Immature natural killer cell (primary cell): ENCODE results near the gene PRR13. TPM values are rescaled to one million over a fixed set of nuclear protein-coding genes. Genes with fewer than 3 reads are reported as not detected.
"Not testable (repeated sequence)": the region's sequence is repeated elsewhere in the genome, so short reads cannot be mapped to it uniquely, and the experiment has no call there.

Source experiments
- DNase-seq, 3 donors: peaks; one replicate each; pipeline ENCODE4 v3.0.0; 2022; ENCODE audit warnings: mixed read lengths in 1 of 3
- H3K27ac Mint-ChIP-seq, 6 donors: one replicate each; pipeline ENCODE4 v1.8.0; 2020; ENCODE audit warnings: mixed read lengths in 6 of 6, mild to moderate bottlenecking in 5 of 6, inconsistent platforms in 4 of 6, moderate library complexity in 3 of 6
- H3K27me3 Mint-ChIP-seq, 3 donors: one replicate each; pipeline ENCODE4 v1.8.0; 2020 to 2021; ENCODE audit warnings: low read depth in 3 of 3, mild to moderate bottlenecking in 3 of 3, mixed read lengths in 3 of 3, moderate library complexity in 3 of 3, inconsistent platforms in 1 of 3
- H3K36me3 Mint-ChIP-seq, 3 donors: one replicate each; pipeline ENCODE4 v1.8.0; 2020; ENCODE audit warnings: mixed read lengths in 3 of 3, inconsistent platforms in 2 of 3, mild to moderate bottlenecking in 2 of 3
- H3K4me1 Mint-ChIP-seq, 2 donors: one replicate each; pipeline ENCODE4 v1.8.0; 2020; ENCODE audit warnings: inconsistent platforms in 2 of 2, mild to moderate bottlenecking in 2 of 2, mixed read lengths in 2 of 2, moderate library complexity in 1 of 2
- H3K4me3 Mint-ChIP-seq, 5 donors: one replicate each; pipeline ENCODE4 v1.8.0; 2020; ENCODE audit warnings: mild to moderate bottlenecking in 5 of 5, mixed read lengths in 5 of 5, inconsistent platforms in 3 of 5, moderate library complexity in 3 of 5
- H3K9me3 Mint-ChIP-seq, 6 donors: one replicate each; pipeline ENCODE4 v1.8.0; 2020; ENCODE audit warnings: mild to moderate bottlenecking in 6 of 6, mixed read lengths in 6 of 6, inconsistent platforms in 4 of 6, moderate library complexity in 3 of 6
- polyA plus RNA-seq, 3 donors: library from polyadenylated mRNA; unstranded; fragments of 300-500 nt; fragmentation: Illumina TruSeq; gene quantifications; one replicate each; pipeline ENCODE4 v1.2.3, GENCODE V29; 2021

Gene PRR13
- polyA plus RNA-seq, 3 donors from 2014 or later = 527 to 1,019 (median 714) TPM

DNA sequence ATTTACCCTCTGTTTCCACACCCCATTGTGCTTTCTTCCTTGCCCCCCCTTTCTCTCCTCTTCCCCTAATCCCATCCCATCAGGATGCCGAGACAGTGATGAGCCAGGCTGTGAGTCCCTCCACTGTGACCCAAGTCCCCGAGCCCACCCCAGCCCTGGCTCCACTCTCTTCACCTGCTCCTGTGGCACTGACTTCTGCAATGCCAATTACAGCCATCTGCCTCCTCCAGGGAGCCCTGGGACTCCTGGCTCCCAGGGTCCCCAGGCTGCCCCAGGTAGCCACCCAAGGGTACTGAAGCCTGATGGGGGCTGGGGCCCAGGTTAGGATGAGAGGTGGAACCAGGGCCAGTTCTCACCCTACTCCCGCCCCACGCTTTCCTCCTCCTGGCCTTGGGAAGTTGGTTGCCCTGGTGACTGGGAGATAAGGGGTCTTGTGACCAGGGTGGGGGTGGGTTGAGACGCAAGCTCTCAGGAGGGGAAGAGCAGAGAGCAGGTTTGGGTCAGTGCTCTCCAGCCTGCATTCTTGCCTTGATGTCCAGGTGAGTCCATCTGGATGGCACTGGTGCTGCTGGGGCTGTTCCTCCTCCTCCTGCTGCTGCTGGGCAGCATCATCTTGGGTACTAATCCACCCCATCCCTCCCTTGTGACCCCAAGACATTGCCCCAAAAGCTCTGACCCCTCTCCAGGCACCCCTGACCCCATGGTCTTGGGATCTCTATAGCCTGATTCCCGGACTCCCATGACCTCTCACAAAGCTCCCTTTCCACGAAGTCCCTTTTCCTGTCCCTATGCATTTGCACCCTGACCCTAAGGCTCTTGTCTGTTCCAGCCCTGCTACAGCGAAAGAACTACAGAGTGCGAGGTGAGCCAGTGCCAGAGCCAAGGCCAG lies 16.7 kb upstream of the PRR13 start:
- peaks cover 5 to 6% of the 10 kb centered on the region in 2 donors for H3K4me1 Mint-ChIP-seq
- DNase-seq = no peak
- H3K27ac Mint-ChIP-seq = no peak overlapping the region

DNA sequence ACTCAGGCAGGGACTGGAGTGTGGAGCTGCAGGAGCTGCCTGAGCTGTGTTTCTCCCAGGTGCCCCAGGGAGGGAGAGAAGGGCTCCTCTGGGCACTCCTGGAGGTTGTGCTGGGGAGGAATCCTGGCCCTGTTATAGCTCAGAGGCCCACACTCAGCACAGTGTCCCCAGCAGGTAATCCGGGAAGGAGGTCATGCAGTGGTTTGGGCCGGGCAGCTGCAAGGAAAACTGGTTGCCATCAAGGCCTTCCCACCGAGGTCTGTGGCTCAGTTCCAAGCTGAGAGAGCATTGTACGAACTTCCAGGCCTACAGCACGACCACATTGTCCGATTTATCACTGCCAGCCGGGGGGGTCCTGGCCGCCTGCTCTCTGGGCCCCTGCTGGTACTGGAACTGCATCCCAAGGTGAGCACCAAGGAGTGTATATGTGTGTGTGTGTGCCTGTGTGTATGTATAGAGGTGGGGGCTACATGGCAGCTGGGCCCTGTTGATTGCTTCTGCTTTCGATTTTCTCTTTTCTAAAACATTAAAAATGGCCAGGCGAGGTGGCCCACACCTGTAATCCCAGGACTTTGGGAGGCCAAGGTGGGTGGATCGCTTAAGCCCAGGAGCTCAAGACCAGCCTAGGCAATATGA lies 15.9 kb upstream of the PRR13 start:
- no peak overlapping the region for H3K27ac Mint-ChIP-seq
- peaks cover 5 to 6% of the 10 kb centered on the region in 2 donors for H3K4me1 Mint-ChIP-seq
- H3K4me3 Mint-ChIP-seq = no peak overlapping the region
- no peaks in the 10 kb centered on the region for H3K9me3 Mint-ChIP-seq
- no peaks in the 10 kb centered on the region for H3K36me3 Mint-ChIP-seq
- no peak for DNase-seq
- peaks cover 0 to 2% (median 0%) of the 10 kb centered on the region in 3 donors for H3K27me3 Mint-ChIP-seq

More for the DNA sequence above, 16.7 kb upstream of the PRR13 start:
- Mint-ChIP-seq H3K4me3 (no peak overlapping the region), H3K9me3 (no peaks in the 10 kb centered on the region), H3K27me3 (peaks cover 0 to 2% (median 0%) of the 10 kb centered on the region in 3 donors), H3K36me3 (no peaks in the 10 kb centered on the region)

DNA sequence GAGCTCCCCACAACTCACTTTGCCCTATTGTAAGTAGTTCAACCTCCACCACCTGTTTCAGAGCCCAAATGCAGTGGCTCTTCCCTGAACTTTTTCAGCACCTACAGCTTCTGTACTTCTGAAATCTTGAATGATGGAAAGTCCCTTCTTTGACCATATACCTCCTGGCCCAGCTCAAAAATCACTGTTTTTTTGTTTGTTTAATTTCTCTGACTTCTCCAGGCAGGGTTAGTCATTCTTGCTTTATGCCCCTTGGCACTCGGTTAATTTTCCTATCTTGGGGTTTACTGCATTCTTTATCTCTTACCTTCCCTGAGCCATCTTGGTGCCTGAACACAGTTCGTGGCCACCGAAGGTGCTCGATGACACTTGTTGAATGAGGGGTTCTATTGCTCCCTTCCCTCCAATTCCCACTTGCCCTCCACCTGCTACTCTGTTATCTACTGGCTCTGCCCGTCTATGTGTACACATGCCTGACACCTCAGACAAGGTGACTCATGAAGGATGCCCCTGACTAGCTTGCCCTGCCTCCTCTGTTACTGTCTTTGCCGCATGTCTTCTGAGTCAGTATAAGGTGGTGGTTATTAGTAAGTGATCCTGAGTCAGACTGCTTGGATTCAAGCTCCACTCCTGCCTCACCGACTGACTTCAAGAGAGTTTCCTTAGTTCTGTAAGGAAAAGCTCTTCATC lies 13.5 kb upstream of the PRR13 start:
- no peaks in the 10 kb centered on the region for H3K36me3 Mint-ChIP-seq
- DNase-seq = no peak
- peak overlapping the region in 1 of 6 donors; percentile 12 for H3K27ac Mint-ChIP-seq
- no peaks in the 10 kb centered on the region for H3K9me3 Mint-ChIP-seq
- no peak overlapping the region for H3K4me3 Mint-ChIP-seq
- H3K27me3 Mint-ChIP-seq = peaks cover 0 to 2% (median 0%) of the 10 kb centered on the region in 3 donors
- H3K4me1 Mint-ChIP-seq = no peaks in the 10 kb centered on the region

DNA sequence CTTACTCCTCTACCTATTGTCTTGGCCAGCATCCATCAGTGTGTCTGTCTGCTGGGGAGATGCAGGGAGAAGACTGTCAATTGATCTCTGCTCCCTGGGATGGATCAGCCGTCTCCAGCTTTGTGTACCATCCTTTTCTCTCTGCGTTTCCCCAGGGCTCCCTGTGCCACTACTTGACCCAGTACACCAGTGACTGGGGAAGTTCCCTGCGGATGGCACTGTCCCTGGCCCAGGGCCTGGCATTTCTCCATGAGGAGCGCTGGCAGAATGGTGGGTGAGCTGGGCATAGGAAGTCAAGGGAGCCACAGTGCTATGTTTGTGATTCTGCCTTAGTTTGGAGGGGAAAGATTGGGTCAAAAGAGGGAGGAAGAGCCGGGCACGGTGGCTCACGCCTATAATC lies 12.8 kb upstream of the PRR13 start:
- Mint-ChIP-seq H3K4me1 (no peaks in the 10 kb centered on the region), H3K9me3 (no peaks in the 10 kb centered on the region), H3K36me3 (no peaks in the 10 kb centered on the region), H3K27ac (no peak overlapping the region), H3K27me3 (peaks cover 0 to 2% (median 0%) of the 10 kb centered on the region in 3 donors), H3K4me3 (no peak overlapping the region)
- no peak for DNase-seq

DNA sequence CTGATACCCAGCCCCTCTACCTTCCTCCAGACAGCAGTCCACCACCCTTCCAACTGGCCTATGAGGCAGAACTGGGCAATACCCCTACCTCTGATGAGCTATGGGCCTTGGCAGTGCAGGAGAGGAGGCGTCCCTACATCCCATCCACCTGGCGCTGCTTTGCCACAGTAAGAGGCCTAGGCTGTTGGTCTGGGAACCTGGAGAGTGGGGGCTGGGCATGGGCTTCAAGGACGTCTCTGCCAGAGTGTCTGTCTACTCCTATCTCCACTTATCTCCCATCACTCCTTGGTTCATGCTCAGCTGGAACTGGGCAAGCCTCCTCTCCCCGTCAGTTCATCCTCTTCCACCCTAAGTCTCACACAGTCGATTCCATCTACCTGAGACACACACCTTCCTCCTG lies 11.4 kb upstream of the PRR13 start:
- DNase-seq = no peak
- Mint-ChIP-seq H3K27me3 (peaks cover 0 to 2% (median 0%) of the 10 kb centered on the region in 3 donors), H3K4me1 (no peaks in the 10 kb centered on the region), H3K27ac (no peak overlapping the region), H3K4me3 (no peak overlapping the region), H3K9me3 (no peaks in the 10 kb centered on the region), H3K36me3 (no peaks in the 10 kb centered on the region)

DNA sequence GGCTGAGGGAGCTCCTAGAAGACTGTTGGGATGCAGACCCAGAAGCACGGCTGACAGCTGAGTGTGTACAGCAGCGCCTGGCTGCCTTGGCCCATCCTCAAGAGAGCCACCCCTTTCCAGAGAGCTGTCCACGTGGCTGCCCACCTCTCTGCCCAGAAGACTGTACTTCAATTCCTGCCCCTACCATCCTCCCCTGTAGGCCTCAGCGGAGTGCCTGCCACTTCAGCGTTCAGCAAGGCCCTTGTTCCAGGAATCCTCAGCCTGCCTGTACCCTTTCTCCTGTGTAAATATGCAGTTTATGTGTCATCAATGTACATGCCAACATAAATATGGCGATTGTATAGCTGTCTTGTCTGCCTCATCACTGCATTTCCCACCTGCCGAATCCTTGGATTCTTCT lies 10.3 kb upstream of the PRR13 start:
- H3K4me3 Mint-ChIP-seq = no peak overlapping the region
- no peak for DNase-seq
- no peak overlapping the region for H3K27ac Mint-ChIP-seq
- no peaks in the 10 kb centered on the region for H3K4me1 Mint-ChIP-seq
- H3K9me3 Mint-ChIP-seq = no peaks in the 10 kb centered on the region
- peaks cover 0 to 3% (median 0%) of the 10 kb centered on the region in 3 donors for H3K27me3 Mint-ChIP-seq
- H3K36me3 Mint-ChIP-seq = no peaks in the 10 kb centered on the region

DNA sequence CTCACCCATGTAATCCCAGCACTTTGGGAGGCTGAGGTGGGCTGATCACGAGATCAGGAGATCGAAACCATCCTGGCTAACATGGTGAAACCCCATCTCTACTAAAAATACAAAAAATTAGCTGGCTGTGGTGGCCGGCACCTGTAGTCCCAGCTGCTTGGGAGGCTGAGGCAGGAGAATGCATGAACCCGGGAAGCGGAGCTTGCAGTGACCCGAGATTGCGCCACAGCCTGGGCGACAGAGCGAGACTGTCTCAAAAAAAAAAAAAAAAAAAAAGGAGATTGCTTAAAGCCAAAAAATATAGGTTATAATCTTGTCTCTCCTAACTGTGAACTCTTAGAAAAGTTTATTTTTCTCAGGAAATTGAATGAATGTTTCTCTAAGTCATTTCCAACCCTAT lies 6.2 kb upstream of the PRR13 start:
- H3K4me1 Mint-ChIP-seq, H3K27me3 Mint-ChIP-seq, H3K27ac Mint-ChIP-seq: not testable (repeated sequence)

DNA sequence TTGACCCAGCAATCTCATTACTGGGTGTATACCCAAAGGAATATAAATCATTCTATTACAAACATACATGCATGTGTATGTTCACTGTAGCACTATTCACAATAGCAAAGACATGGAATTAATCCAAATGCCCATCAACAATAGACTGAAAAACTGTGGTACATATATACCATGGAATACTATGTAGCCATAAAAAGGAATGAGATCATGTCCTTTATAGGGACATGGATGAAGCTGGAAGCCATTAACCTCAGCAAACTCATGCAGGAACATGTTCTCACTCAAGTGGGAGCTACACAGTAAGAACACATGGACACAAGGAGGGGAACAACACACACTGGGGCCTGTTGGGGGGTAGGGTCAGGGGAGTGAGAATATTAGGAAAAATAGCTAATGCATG lies 2.0 kb upstream of the PRR13 start:
- Mint-ChIP-seq H3K4me1 (peaks cover 33 to 37% of the 10 kb centered on the region in 2 donors), H3K4me3 (peak overlapping the region; percentile 5 to 71 (median 41)), H3K27ac (peak overlapping the region in 1 of 6 donors; percentile 73)
- not testable (repeated sequence) for DNase-seq, H3K27me3 Mint-ChIP-seq, H3K36me3 Mint-ChIP-seq, H3K9me3 Mint-ChIP-seq

More for the DNA sequence above, 6.2 kb upstream of the PRR13 start:
- not testable (repeated sequence) for H3K4me3 Mint-ChIP-seq, DNase-seq, H3K36me3 Mint-ChIP-seq, H3K9me3 Mint-ChIP-seq

DNA sequence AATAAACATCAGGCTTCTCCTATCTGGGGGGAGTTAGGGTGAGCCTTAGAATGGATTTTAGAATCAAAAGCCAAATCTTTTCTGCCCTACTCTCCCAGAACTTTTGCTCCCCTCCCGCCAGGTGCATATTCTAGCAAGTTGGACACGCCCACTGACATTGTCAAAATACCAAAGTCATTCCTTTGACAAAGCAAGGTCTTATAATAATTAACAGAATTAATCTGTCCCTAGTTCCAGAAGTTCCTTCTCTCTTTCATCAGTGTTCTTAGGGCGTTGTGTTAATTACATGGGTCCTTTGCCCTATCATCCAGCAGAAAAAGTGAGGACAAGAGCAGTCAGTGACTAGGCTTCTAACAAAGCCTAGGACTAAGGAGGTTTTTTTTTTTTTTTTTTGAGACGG lies 2.4 kb downstream of the PRR13 start:
- Mint-ChIP-seq H3K36me3 (peaks cover 3 to 18% (median 5%) of the 10 kb centered on the region in 3 donors), H3K27ac (peak overlapping the region in 5 of 6 donors; percentile 38 to 62 (median 57)), H3K4me3 (peak overlapping the region; percentile 40 to 60 (median 58)), H3K27me3 (peaks cover 0 to 7% (median 0%) of the 10 kb centered on the region in 3 donors), H3K4me1 (peaks cover 48 to 59% of the 10 kb centered on the region in 2 donors), H3K9me3 (no peaks in the 10 kb centered on the region)
- no peak for DNase-seq

DNA sequence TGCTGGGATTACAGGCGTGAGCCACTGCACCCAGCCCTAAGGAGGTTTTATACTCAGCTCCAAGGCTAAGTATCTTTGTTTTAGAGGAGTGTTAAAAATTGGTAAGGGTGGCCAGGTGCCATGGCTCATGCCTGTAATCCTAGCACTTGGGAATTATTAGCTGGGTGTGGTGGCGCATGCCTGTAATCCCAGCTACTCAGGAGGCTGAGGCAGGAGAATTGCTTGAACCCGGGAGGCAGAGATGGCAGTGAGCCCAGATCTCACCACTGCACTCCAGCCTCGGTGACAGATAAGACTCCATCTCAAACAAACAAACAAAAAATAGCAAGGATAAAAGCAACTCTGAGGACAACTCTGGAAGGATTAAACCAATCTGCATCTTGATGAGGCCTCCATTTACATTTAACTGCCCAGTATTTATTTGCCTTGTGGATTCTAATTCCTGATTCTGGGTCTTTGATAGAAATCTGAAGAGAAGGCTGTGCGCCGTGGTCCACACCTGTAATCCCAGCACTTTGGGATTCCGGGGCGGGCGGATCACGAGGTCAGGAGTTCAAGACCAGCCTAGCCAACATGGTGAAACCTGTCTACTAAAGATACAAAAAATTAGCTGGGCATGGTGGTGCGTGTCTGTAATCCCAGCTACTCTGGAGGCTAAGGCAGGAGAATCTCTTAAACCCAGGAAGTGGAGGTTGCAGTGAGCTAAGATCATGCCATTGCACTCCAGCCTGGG lies 3.2 kb downstream of the PRR13 start:
- Mint-ChIP-seq H3K4me3 (peak overlapping the region in 1 of 5 donors; percentile 38), H3K4me1 (peaks cover 48 to 59% of the 10 kb centered on the region in 2 donors), H3K27ac (peak overlapping the region in 3 of 6 donors; percentile 9 to 35 (median 13)), H3K36me3 (peaks cover 3 to 18% (median 5%) of the 10 kb centered on the region in 3 donors)
- not testable (repeated sequence) for H3K27me3 Mint-ChIP-seq, DNase-seq, H3K9me3 Mint-ChIP-seq

DNA sequence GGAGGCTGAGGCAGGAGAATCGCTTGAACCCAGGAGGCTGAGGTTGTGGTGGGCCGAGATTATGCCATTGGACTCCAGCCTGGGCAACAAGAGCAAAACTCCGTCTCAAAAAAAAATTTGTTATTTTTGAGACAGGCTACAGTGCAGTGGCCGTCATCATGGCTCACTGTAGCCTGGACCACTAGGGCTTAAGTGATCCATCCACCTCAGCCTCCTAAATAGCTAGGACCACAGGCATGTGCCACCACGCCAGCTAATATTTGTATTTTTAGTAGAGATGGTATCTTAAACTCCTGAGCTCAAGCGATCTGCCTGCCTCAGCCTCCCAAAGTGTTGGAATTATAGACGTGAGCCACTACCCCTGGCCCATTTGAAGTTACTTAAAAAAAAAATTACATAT lies 9.4 kb downstream of the PRR13 start:
- Mint-ChIP-seq H3K9me3 (no peaks in the 10 kb centered on the region), H3K36me3 (peaks cover 11 to 19% (median 15%) of the 10 kb centered on the region in 3 donors), H3K27me3 (peaks cover 4 to 10% (median 7%) of the 10 kb centered on the region in 3 donors), H3K27ac (no peak overlapping the region), H3K4me1 (peaks cover 35 to 50% of the 10 kb centered on the region in 2 donors), H3K4me3 (no peak overlapping the region)
- no peak for DNase-seq

DNA sequence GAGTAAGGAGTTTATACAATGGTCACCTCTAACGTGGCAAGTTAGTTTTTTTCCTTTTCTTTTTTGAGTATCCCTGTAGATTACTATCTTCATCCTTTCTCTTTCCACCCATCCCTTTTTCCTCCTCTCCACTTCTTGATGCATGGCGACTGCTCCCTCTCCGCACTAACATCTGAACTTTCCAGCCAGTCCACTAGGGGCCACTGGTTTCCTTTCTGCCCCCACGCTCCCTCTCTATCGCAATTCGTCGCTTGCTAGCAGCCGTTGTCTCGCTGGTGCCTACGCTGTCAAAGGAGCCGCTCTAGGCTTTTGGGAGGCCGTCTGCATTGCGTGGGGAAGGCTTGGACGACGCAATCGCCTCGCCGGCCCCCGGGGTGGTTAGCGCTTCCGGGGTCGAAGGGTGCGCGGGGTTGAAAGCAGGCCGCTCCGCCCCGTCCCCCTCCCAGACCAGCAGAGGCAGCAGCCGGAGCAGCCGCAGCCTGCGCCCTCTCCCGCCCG lies 10.2 kb downstream of the PRR13 start, which contains the start of gene PCBP2:
Gene PCBP2, plus strand, starts transcription at position 442 of the 498 bp plus-strand sequence. CDS start 2,699 bp downstream, outside the sequence.
- H3K27ac Mint-ChIP-seq = peak within 1 kb of the TSS; percentile 61 to 99 (median 97)
- H3K9me3 Mint-ChIP-seq = no peaks in the 10 kb centered on the region

More for the DNA sequence above, 10.2 kb downstream of the PRR13 start, which contains the start of gene PCBP2:
- Mint-ChIP-seq H3K27me3 (peaks cover 4 to 10% (median 7%) of the 10 kb centered on the region in 3 donors), H3K36me3 (peaks cover 12 to 23% (median 19%) of the 10 kb centered on the region in 3 donors), H3K4me3 (peak within 1 kb of the TSS; percentile 95 to 99 (median 99)), H3K4me1 (peaks cover 29 to 45% of the 10 kb centered on the region in 2 donors)
- DNase-seq = peak; percentile 97 to 98 (median 98)
